ENCODE data around the gene UTP4.

DNA sequence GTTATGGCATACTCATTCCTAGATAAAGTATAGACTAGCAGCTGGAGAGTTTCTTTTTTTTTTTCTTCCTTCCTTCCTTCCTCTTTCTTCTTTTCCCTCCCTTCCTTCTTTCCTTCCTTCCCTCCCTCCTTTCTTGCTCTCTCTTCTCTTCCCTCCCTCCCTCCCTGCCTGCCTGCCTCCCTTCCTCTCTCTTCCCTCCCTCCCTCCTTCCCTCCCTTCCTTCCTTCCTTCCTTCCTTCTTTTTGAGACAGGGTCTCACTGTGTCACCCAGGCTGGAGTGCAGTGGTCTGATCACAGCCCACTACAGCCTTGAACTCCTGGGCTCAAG, 47.5 kb downstream of the UTP4 start:
- TF ChIP-seq CTCF (conservative IDR thresholded peaks at IDR 0.05 in 1 of 2, IDR thresholded peaks at IDR 0.05 in 1 of 2; ENCODE audit: extremely low read depth in 1 of 2, insufficient read depth in 1 of 2, low read depth in 1 of 2, low read length in 2 of 2) (no peak), EZH2 (IDR thresholded peaks at IDR 0.05; ENCODE audit: borderline replicate concordance, low read length) (no peak)

Measured in mammary epithelial cell (primary cell).